GM23338 (cell line): Measurements from ENCODE around the gene INO80.

Experiments used
- CREB1 ChIP-seq: fragments of 250-450 bp; sonication (Bioruptor Pico); IDR thresholded peaks from 2 replicates; pipeline ENCODE4 v1.5.0; 2020; ENCODE audit warnings: low read depth, mild to moderate bottlenecking, moderate library complexity
- EZH2 ChIP-seq: fragments of 200-600 bp; sonication (generic); IDR thresholded peaks from one replicate; pipeline ENCODE4 v1.8.0; 2017; ENCODE audit warnings: antibody characterized with exemption, mild to moderate bottlenecking, low read depth; ENCODE audit not compliant: unreplicated experiment
- EZH2phosphoT487 ChIP-seq: fragments of 200-600 bp; sonication (generic); IDR thresholded peaks from one replicate; pipeline ENCODE4 v1.8.1; 2018; ENCODE audit warnings: antibody characterized with exemption; ENCODE audit not compliant: unreplicated experiment
- JUNB ChIP-seq: IDR thresholded peaks from one replicate; pipeline ENCODE4 v1.6.1; 2016; ENCODE audit warnings: antibody characterized with exemption; ENCODE audit not compliant: unreplicated experiment
- POLR2AphosphoS5 ChIP-seq: IDR thresholded peaks from 2 replicates; pipeline ENCODE4 v1.6.1; 2016; ENCODE audit warnings: antibody characterized with exemption, low read depth
- STAT1 ChIP-seq: IDR thresholded peaks from one replicate; pipeline ENCODE4 v1.6.1; 2016; ENCODE audit warnings: antibody characterized with exemption; ENCODE audit not compliant: unreplicated experiment
- ZNF114 ChIP-seq: fragments of 250-450 bp; sonication (Bioruptor Pico); IDR thresholded peaks from 2 replicates; pipeline ENCODE4 v1.5.0; 2020; ENCODE audit warnings: mild to moderate bottlenecking, moderate library complexity
- ZNF331 ChIP-seq: fragments of 250-450 bp; sonication (Bioruptor Pico); IDR thresholded peaks from 2 replicates; pipeline ENCODE4 v1.5.0; 2020; ENCODE audit warnings: low read depth, mild to moderate bottlenecking, moderate library complexity
- TF ChIP-seq, protein P1 (sequence below), 2 experiments: fragments of 200-600 bp in 1 of 2; sonication (generic) in 1 of 2; conservative IDR thresholded peaks; 2 replicates each; pipeline versions ENCODE4 v1.5.1 to v1.6.1; 2016 to 2017; ENCODE audit warnings: antibody characterized with exemption in 2 of 2, low read depth in 2 of 2, mild to moderate bottlenecking in 2 of 2, moderate library complexity in 1 of 2
- TF ChIP-seq, protein P2 (sequence below): IDR thresholded peaks from one replicate; pipeline ENCODE4 v1.6.1; 2018; ENCODE audit warnings: antibody characterized with exemption; ENCODE audit not compliant: unreplicated experiment
- TF ChIP-seq, protein P3 (sequence below): IDR thresholded peaks from 2 replicates; pipeline ENCODE4 v1.6.1; 2016; ENCODE audit warnings: antibody characterized with exemption

DNA sequence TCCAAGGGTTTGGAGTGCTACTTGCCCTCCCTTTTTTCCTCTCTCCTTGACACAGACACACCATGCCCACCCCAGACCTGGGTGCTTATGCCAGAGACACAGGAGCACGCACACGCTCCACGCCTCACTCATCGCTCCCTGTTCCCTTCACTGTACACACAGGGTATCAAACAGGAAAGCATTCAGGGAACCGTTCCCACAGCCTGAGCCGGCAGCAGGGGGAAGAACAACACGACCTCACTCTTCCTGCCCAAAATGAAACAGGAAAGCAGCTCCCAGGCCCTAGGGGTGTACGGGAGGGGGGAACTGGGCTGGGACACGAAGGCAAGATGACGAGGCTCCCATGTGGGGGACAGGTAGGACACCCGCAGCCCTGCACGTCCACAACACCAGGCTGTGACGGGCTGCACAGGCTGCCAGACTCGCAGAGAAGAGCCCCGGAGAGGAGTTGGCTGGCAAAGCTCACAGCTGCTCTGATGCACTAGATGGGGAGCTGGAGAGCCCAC is 175.7 kb downstream of the INO80 start:
- TF ChIP-seq, protein P1, sequence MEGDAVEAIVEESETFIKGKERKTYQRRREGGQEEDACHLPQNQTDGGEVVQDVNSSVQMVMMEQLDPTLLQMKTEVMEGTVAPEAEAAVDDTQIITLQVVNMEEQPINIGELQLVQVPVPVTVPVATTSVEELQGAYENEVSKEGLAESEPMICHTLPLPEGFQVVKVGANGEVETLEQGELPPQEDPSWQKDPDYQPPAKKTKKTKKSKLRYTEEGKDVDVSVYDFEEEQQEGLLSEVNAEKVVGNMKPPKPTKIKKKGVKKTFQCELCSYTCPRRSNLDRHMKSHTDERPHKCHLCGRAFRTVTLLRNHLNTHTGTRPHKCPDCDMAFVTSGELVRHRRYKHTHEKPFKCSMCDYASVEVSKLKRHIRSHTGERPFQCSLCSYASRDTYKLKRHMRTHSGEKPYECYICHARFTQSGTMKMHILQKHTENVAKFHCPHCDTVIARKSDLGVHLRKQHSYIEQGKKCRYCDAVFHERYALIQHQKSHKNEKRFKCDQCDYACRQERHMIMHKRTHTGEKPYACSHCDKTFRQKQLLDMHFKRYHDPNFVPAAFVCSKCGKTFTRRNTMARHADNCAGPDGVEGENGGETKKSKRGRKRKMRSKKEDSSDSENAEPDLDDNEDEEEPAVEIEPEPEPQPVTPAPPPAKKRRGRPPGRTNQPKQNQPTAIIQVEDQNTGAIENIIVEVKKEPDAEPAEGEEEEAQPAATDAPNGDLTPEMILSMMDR (conservative IDR thresholded peaks at IDR 0.05; ENCODE audit: low read depth in 2 of 2), result no peak
- TF ChIP-seq EZH2 (no peak), EZH2phosphoT487 (no peak), STAT1 (no peak), POLR2AphosphoS5 (no peak), CREB1 (CRISPR knock-in tag) (no peak), ZNF114 (CRISPR knock-in tag) (no peak), ZNF331 (CRISPR knock-in tag) (no peak), JUNB (no peak)
- TF ChIP-seq, protein P2, sequence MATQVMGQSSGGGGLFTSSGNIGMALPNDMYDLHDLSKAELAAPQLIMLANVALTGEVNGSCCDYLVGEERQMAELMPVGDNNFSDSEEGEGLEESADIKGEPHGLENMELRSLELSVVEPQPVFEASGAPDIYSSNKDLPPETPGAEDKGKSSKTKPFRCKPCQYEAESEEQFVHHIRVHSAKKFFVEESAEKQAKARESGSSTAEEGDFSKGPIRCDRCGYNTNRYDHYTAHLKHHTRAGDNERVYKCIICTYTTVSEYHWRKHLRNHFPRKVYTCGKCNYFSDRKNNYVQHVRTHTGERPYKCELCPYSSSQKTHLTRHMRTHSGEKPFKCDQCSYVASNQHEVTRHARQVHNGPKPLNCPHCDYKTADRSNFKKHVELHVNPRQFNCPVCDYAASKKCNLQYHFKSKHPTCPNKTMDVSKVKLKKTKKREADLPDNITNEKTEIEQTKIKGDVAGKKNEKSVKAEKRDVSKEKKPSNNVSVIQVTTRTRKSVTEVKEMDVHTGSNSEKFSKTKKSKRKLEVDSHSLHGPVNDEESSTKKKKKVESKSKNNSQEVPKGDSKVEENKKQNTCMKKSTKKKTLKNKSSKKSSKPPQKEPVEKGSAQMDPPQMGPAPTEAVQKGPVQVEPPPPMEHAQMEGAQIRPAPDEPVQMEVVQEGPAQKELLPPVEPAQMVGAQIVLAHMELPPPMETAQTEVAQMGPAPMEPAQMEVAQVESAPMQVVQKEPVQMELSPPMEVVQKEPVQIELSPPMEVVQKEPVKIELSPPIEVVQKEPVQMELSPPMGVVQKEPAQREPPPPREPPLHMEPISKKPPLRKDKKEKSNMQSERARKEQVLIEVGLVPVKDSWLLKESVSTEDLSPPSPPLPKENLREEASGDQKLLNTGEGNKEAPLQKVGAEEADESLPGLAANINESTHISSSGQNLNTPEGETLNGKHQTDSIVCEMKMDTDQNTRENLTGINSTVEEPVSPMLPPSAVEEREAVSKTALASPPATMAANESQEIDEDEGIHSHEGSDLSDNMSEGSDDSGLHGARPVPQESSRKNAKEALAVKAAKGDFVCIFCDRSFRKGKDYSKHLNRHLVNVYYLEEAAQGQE, result no peak
- TF ChIP-seq, protein P3, sequence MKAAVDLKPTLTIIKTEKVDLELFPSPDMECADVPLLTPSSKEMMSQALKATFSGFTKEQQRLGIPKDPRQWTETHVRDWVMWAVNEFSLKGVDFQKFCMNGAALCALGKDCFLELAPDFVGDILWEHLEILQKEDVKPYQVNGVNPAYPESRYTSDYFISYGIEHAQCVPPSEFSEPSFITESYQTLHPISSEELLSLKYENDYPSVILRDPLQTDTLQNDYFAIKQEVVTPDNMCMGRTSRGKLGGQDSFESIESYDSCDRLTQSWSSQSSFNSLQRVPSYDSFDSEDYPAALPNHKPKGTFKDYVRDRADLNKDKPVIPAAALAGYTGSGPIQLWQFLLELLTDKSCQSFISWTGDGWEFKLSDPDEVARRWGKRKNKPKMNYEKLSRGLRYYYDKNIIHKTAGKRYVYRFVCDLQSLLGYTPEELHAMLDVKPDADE, result no peak
